ENCODE measurements around the gene COL28A1.

DNA sequence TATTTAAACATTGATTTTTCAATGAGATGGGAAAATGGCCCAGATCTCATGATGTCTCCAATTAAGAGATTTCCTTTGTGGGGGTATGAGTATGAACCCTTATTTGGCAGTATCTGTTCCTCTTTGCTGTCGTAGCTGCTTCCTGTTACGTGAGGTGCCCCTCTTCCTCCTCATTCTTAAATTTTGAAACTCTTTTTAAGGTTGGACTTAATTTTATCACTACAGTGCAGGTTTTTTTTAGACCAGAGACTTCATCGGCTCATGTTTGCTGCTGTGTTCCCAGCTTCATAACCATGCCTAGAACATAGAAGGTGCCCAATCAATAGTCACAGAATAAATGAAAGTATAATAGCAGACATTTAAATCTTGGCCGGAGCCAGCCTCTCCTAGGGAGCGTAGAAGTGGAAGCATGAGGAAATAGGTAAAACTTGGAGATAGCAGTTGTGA, 33.4 kb upstream of the COL28A1 start:
- TF ChIP-seq, protein P1, sequence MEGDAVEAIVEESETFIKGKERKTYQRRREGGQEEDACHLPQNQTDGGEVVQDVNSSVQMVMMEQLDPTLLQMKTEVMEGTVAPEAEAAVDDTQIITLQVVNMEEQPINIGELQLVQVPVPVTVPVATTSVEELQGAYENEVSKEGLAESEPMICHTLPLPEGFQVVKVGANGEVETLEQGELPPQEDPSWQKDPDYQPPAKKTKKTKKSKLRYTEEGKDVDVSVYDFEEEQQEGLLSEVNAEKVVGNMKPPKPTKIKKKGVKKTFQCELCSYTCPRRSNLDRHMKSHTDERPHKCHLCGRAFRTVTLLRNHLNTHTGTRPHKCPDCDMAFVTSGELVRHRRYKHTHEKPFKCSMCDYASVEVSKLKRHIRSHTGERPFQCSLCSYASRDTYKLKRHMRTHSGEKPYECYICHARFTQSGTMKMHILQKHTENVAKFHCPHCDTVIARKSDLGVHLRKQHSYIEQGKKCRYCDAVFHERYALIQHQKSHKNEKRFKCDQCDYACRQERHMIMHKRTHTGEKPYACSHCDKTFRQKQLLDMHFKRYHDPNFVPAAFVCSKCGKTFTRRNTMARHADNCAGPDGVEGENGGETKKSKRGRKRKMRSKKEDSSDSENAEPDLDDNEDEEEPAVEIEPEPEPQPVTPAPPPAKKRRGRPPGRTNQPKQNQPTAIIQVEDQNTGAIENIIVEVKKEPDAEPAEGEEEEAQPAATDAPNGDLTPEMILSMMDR (IDR thresholded peaks at IDR 0.05; ENCODE audit: borderline replicate concordance, extremely low read depth, low read length, poor library complexity, severe bottlenecking) = no peak
- TF ChIP-seq EZH2 (IDR thresholded peaks at IDR 0.05; ENCODE audit: borderline replicate concordance, low read depth, low read length, severe bottlenecking) = no peak
